HepG2 (cell line): ENCODE results near the gene PROC. TPM values are rescaled to one million over a fixed set of nuclear protein-coding genes. Genes with fewer than 3 reads are reported as not detected.

ENCODE experiments used
- AKAP8 ChIP-seq: sonication (generic); formaldehyde crosslinking; IDR thresholded peaks from 2 replicates; pipeline ENCODE4 v1.5.1; 2020; ENCODE audit warnings: mild to moderate bottlenecking, missing genetic modification reagents
- ATF3 ChIP-seq: sonication (generic); formaldehyde crosslinking; IDR thresholded peaks from 2 replicates; pipeline ENCODE4 v1.4.0; 2020; ENCODE audit warnings: missing genetic modification reagents
- BRF2 ChIP-seq: sonication (generic); formaldehyde crosslinking; IDR thresholded peaks from 2 replicates; pipeline ENCODE4 v1.8.1; 2022; ENCODE audit warnings: mild to moderate bottlenecking, missing genetic modification reagents
- GABPB1 ChIP-seq: IDR thresholded peaks from 2 replicates; pipeline ENCODE4 v1.6.1; 2016; ENCODE audit warnings: mild to moderate bottlenecking, missing genetic modification reagents, moderate library complexity, missing compliant biosample characterization
- HDAC6 ChIP-seq: fragments of 200-600 bp; sonication (generic); IDR thresholded peaks from 2 replicates; pipeline ENCODE4 v1.7.0; 2017; ENCODE audit warnings: mild to moderate bottlenecking, antibody characterized with exemption, low read length, low read depth
- MAX ChIP-seq: IDR thresholded peaks from 2 replicates; pipeline ENCODE4 v1.6.1; 2012; ENCODE audit warnings: inconsistent platforms
- PAXIP1 ChIP-seq: sonication (generic); formaldehyde crosslinking; conservative IDR thresholded peaks from 2 replicates; pipeline ENCODE4 v1.4.0; 2020; ENCODE audit warnings: mild to moderate bottlenecking, missing genetic modification reagents, moderate library complexity
- PHF5A ChIP-seq: IDR thresholded peaks from one replicate; pipeline ENCODE4 v1.6.1; 2018; ENCODE audit warnings: low read depth, missing genetic modification reagents; ENCODE audit not compliant: unreplicated experiment
- RFX1 ChIP-seq: fragments of 450-650 bp; IDR thresholded peaks from 2 replicates; pipeline ENCODE4 v1.6.1; 2017
- RFX5 ChIP-seq: IDR thresholded peaks from 2 replicates; pipeline ENCODE4 v1.6.1; 2011; ENCODE audit warnings: low read depth, low read length, improper control_type of control experiment
- THAP8 ChIP-seq: sonication (generic); formaldehyde crosslinking; IDR thresholded peaks from 2 replicates; pipeline ENCODE4 v1.5.1; 2020; ENCODE audit warnings: missing genetic modification reagents, mild to moderate bottlenecking, borderline replicate concordance
- TRAFD1 ChIP-seq: sonication (generic); formaldehyde crosslinking; IDR thresholded peaks from 2 replicates; pipeline ENCODE4 v1.5.1; 2020; ENCODE audit warnings: missing genetic modification reagents, mild to moderate bottlenecking, borderline replicate concordance
- ZBTB44 ChIP-seq: sonication (generic); formaldehyde crosslinking; IDR thresholded peaks from 2 replicates; pipeline ENCODE4 v1.4.0; 2020; ENCODE audit warnings: missing genetic modification reagents
- ZC3H4 ChIP-seq: sonication (generic); formaldehyde crosslinking; IDR thresholded peaks from 2 replicates; pipeline ENCODE4 v1.4.0; 2020; ENCODE audit warnings: missing genetic modification reagents, borderline replicate concordance
- ZNF451 ChIP-seq: sonication (generic); formaldehyde crosslinking; IDR thresholded peaks from 2 replicates; pipeline ENCODE4 v1.5.0; 2020; ENCODE audit warnings: mild to moderate bottlenecking, missing genetic modification reagents
- ZNF513 ChIP-seq: sonication (generic); formaldehyde crosslinking; conservative IDR thresholded peaks from 2 replicates; pipeline ENCODE4 v1.5.0; 2020; ENCODE audit warnings: missing genetic modification reagents
- ZNF709 ChIP-seq: sonication (generic); formaldehyde crosslinking; IDR thresholded peaks from 2 replicates; pipeline ENCODE4 v1.5.0; 2020; ENCODE audit warnings: mild to moderate bottlenecking, missing genetic modification reagents
- polyA plus RNA-seq, 8 experiments: library from polyadenylated mRNA; depleted of rRNA in 3 of 8; stranded (reverse) in 7 of 8; unstranded in 1 of 8; fragments of >200 nt; fragmentation: Illumina TruSeq in 4 of 8; extraction: Trizol in 4 of 8; gene quantifications; 2 replicates each; pipeline versions ENCODE4 v1.2.1 to v1.2.3, GENCODE V29; 2011 to 2016; ENCODE audit warnings: low read depth in 4 of 8, missing spikeins in 1 of 8, mixed read lengths in 1 of 8; ENCODE audit not compliant: insufficient read depth in 1 of 8
- total RNA-seq, 5 experiments: library from RNA; depleted of rRNA; stranded (reverse); fragments of >200 nt; fragmentation: Illumina TruSeq; extraction: Trizol; gene quantifications; 2 replicates each; pipeline ENCODE4 v1.2.3, GENCODE V29; 2016; ENCODE audit warnings: low read depth in 1 of 5

PROC gene
- total and polyA plus RNA-seq, 2 of the 13 experiments (the other 11 are each of a cell fraction or from before 2014, with no cell fraction given), result 134 to 185 TPM

- TF ChIP-seq BRF2 (0 out of 2 replicates have a peak, but pooled peaks have one; percentile 47), RFX1 (no peak), PAXIP1 (CRISPR knock-in tag) (peak; percentile 73), GABPB1 (CRISPR knock-in tag) (no peak), ZNF451 (CRISPR knock-in tag) (no peak), RFX5 (no peak), AKAP8 (CRISPR knock-in tag) (no peak), TRAFD1 (CRISPR knock-in tag) (no peak), ZNF709 (no peak), ATF3 (peak; percentile 40; the same call in 1 of the 2 replicates), PHF5A (peak; percentile 57), THAP8 (no peak), ZBTB44 (CRISPR knock-in tag) (no peak), HDAC6 (no peak), MAX (peak; percentile 47; the same call in 1 of the 2 replicates), ZNF513 (CRISPR knock-in tag) (no peak), ZC3H4 (CRISPR knock-in tag) (no peak)
Observed at GRCh38 chr2:127414638-127415592, 3.3 kb upstream of the PROC start (continued).
